CD14-positive monocyte (primary cell): ENCODE measurements around the gene FAAP100. TPM values are rescaled to one million over a fixed set of nuclear protein-coding genes. Genes with fewer than 3 reads are reported as not detected.

Experiments
- DNase-seq, 3 donors: peaks; one replicate each; pipeline ENCODE4 v3.0.0-alpha.2; 2011 to 2022
- H2AFZ ChIP-seq: 2 replicates; pipeline ENCODE4 v1.6.0; 2012; ENCODE audit warnings: mild to moderate bottlenecking, low read depth, low read length, inconsistent platforms; ENCODE audit not compliant: insufficient read depth, poor library complexity, severe bottlenecking
- H3K27ac ChIP-seq, 2 donors: 1 replicate in 1 of 2; 2 replicates in 1 of 2; pipeline ENCODE4 v1.5.1; 2012 to 2013; ENCODE audit warnings: low read length in 2 of 2, control low read depth in 1 of 2, inconsistent platforms in 1 of 2, low read depth in 1 of 2, mild to moderate bottlenecking in 1 of 2
- H3K27me3 ChIP-seq, 2 donors: one replicate each; pipeline versions ENCODE4 v1.6.0 to v1.6.1; 2011 to 2013; ENCODE audit warnings: low read length in 2 of 2; ENCODE audit not compliant: control insufficient read depth in 2 of 2, insufficient read depth in 2 of 2
- H3K36me3 ChIP-seq, 2 donors: replicated peaks in 1 of 2; 1 replicate in 1 of 2; 2 replicates in 1 of 2; pipeline versions ENCODE4 v1.5.1 to v1.6.1; 2012 to 2013; ENCODE audit warnings: low read length in 2 of 2, control low read depth in 1 of 2, inconsistent platforms in 1 of 2, mild to moderate bottlenecking in 1 of 2; ENCODE audit not compliant: insufficient read depth in 2 of 2, control insufficient read depth in 1 of 2
- H3K4me1 ChIP-seq, 2 donors: 1 replicate in 1 of 2; 2 replicates in 1 of 2; pipeline versions ENCODE4 v1.5.1 to v1.6.1; 2012 to 2013; ENCODE audit warnings: low read length in 2 of 2, control low read depth in 1 of 2, inconsistent platforms in 1 of 2, mild to moderate bottlenecking in 1 of 2, moderate library complexity in 1 of 2; ENCODE audit not compliant: insufficient read depth in 2 of 2, control insufficient read depth in 1 of 2
- H3K4me2 ChIP-seq: replicated peaks from 2 replicates; pipeline ENCODE3; 2012; ENCODE audit warnings: low read length, moderate library complexity, mild to moderate bottlenecking; ENCODE audit not compliant: poor library complexity, severe bottlenecking; ENCODE audit errors: extremely low read depth
- H3K4me3 ChIP-seq, 3 experiments: fragments of 200-600 bp in 1 of 3; sonication (generic) in 1 of 3; replicated peaks in 1 of 3; 1 replicate in 2 of 3; 2 replicates in 1 of 3; pipeline ENCODE4 v1.5.1; 2011 to 2013; ENCODE audit warnings: low read length in 3 of 3, mild to moderate bottlenecking in 3 of 3, control low read depth in 2 of 3, low read depth in 2 of 3, inconsistent platforms in 1 of 3, moderate library complexity in 1 of 3
- H3K79me2 ChIP-seq: 2 replicates; pipeline ENCODE4 v1.6.0; 2012; ENCODE audit warnings: mild to moderate bottlenecking, control low read depth, inconsistent platforms, low read length, moderate library complexity; ENCODE audit not compliant: insufficient read depth
- H3K9ac ChIP-seq: 2 replicates; pipeline ENCODE4 v1.6.0; 2017; ENCODE audit warnings: low read length, mild to moderate bottlenecking; ENCODE audit not compliant: insufficient read depth, poor library complexity, severe bottlenecking
- H3K9me3 ChIP-seq, 2 donors: replicated peaks in 1 of 2; 1 replicate in 1 of 2; 2 replicates in 1 of 2; pipeline versions ENCODE4 v1.5.1 to v1.6.1; 2012 to 2013; ENCODE audit warnings: low read length in 2 of 2, control low read depth in 1 of 2; ENCODE audit not compliant: control insufficient read depth in 1 of 2, insufficient read depth in 1 of 2
- H4K20me1 ChIP-seq: 2 replicates; pipeline ENCODE4 v1.6.0; 2012; ENCODE audit warnings: mild to moderate bottlenecking, low read length, control low read depth, moderate library complexity; ENCODE audit not compliant: insufficient read depth
- H3K27ac Mint-ChIP-seq, 7 donors: one replicate each; pipeline ENCODE4 v1.8.0; 2020; ENCODE audit warnings: mild to moderate bottlenecking in 7 of 7, mixed read lengths in 7 of 7, moderate library complexity in 6 of 7, inconsistent platforms in 2 of 7
- H3K27me3 Mint-ChIP-seq, 3 donors: one replicate each; pipeline ENCODE4 v1.8.0; 2021 to 2022; ENCODE audit warnings: low read depth in 3 of 3, mild to moderate bottlenecking in 3 of 3, mixed read lengths in 3 of 3, moderate library complexity in 3 of 3, inconsistent platforms in 1 of 3
- H3K36me3 Mint-ChIP-seq, 2 donors: one replicate each; pipeline ENCODE4 v1.8.0; 2020; ENCODE audit warnings: mixed read lengths in 2 of 2, inconsistent platforms in 1 of 2, mild to moderate bottlenecking in 1 of 2
- H3K4me1 Mint-ChIP-seq: one replicate; pipeline ENCODE4 v1.8.0; 2020; ENCODE audit warnings: mild to moderate bottlenecking, mixed read lengths
- H3K4me3 Mint-ChIP-seq, 2 donors: one replicate each; pipeline ENCODE4 v1.8.0; 2020; ENCODE audit warnings: mild to moderate bottlenecking in 2 of 2, mixed read lengths in 2 of 2, moderate library complexity in 1 of 2
- H3K9me3 Mint-ChIP-seq, 7 donors: one replicate each; pipeline ENCODE4 v1.8.0; 2020 to 2022; ENCODE audit warnings: mixed read lengths in 7 of 7, mild to moderate bottlenecking in 6 of 7, moderate library complexity in 6 of 7, inconsistent platforms in 2 of 7
- CTCF ChIP-seq: fragments of 200-600 bp; IDR thresholded peaks from one replicate; pipeline ENCODE4 v1.8.0; 2022; ENCODE audit warnings: antibody characterized with exemption, mild to moderate bottlenecking
- WGBS: methylation state at CpG from one replicate; pipeline ENCODE4 v1.1.5; 2013; ENCODE audit warnings: missing lambda C conversion rate; ENCODE audit not compliant: insufficient coverage; 5-methylcytosine and 5-hydroxymethylcytosine counted together
- intact Hi-C, 2 donors: fragments of 100-400 bp; cut with micrococcal nuclease; formaldehyde crosslinking; loops; one replicate each; pipeline versions ENCODE4 v1.15.0 to v1.15.1; 2023
- polyA plus RNA-seq, 3 donors: library from polyadenylated mRNA; depleted of rRNA in 1 of 3; unstranded in 2 of 3; stranded (reverse) in 1 of 3; fragments of 300-500 nt in 2 of 3; fragments of >200 nt in 1 of 3; fragmentation: Illumina TruSeq in 2 of 3; gene quantifications; 1 replicate in 2 of 3; 2 replicates in 1 of 3; pipeline ENCODE4 v1.2.3, GENCODE V29; 2012 to 2021

FAAP100 gene
- polyA plus RNA-seq, 3 donors, result 10.3 to 37.6 (median 13.9) TPM

- Mint-ChIP-seq H3K4me3 (peak overlapping the region in 1 of 2 donors; percentile 7), H3K27me3 (peaks cover 28 to 56% (median 34%) of the 10 kb centered on the region in 3 donors), H3K9me3 (peaks cover 0 to 2% (median 0%) of the 10 kb centered on the region in 7 donors), H3K4me1 (peaks cover 11% of the 10 kb centered on the region), H3K36me3 (no peaks in the 10 kb centered on the region), H3K27ac (no peak overlapping the region)
- Histone ChIP-seq H2AFZ (no peak overlapping the region), H3K36me3 (no peaks in the 10 kb centered on the region), H3K27me3 (peaks cover 0 to 19% of the 10 kb centered on the region in 2 donors), H3K79me2 (no peaks in the 10 kb centered on the region), H3K4me2 (no peak overlapping the region), H3K9me3 (no peaks in the 10 kb centered on the region), H3K27ac (no peak overlapping the region), H3K4me1 (peaks cover 12 to 18% of the 10 kb centered on the region in 2 donors), H4K20me1 (no peaks in the 10 kb centered on the region), H3K4me3 (no peak overlapping the region), H3K9ac (no peak overlapping the region)
- WGBS, result 87% methylated on average over 13 of the region's 18 CpGs
- no peak for DNase-seq
- no peak for TF ChIP-seq CTCF
- intact Hi-C loops, result no loop called here
Measured at GRCh38 chr17:81492202-81492601, 60.0 kb downstream of the FAAP100 start.

- H3K27me3 Mint-ChIP-seq, result peaks cover 25 to 53% (median 32%) of the 10 kb centered on the region in 3 donors
- Histone ChIP-seq H3K9ac (no peak overlapping the region), H3K79me2 (no peaks in the 10 kb centered on the region), H3K9me3 (no peaks in the 10 kb centered on the region), H3K4me3 (no peak overlapping the region), H3K27ac (no peak overlapping the region), H4K20me1 (no peaks in the 10 kb centered on the region), H2AFZ (no peak overlapping the region), H3K27me3 (peaks cover 0 to 19% of the 10 kb centered on the region in 2 donors), H3K36me3 (no peaks in the 10 kb centered on the region), H3K4me1 (peaks cover 12 to 19% of the 10 kb centered on the region in 2 donors), H3K4me2 (no peak overlapping the region)
- no peak for DNase-seq
- H3K9me3 Mint-ChIP-seq, result peaks cover 0 to 2% (median 0%) of the 10 kb centered on the region in 7 donors
- H3K36me3 Mint-ChIP-seq, result no peaks in the 10 kb centered on the region
- H3K4me1 Mint-ChIP-seq, result peaks cover 13% of the 10 kb centered on the region
- intact Hi-C loops, result no loop called here
- TF ChIP-seq CTCF, result no peak
- WGBS, result 88% methylated on average over 4 of the region's 5 CpGs
- H3K27ac Mint-ChIP-seq, result no peak overlapping the region
- peak overlapping the region in 1 of 2 donors; percentile 7 for H3K4me3 Mint-ChIP-seq
Measured at GRCh38 chr17:81491761-81492160, 60.4 kb downstream of the FAAP100 start.
